ENCODE results near the gene STXBP1.

The STXBP1 gene

DNA sequence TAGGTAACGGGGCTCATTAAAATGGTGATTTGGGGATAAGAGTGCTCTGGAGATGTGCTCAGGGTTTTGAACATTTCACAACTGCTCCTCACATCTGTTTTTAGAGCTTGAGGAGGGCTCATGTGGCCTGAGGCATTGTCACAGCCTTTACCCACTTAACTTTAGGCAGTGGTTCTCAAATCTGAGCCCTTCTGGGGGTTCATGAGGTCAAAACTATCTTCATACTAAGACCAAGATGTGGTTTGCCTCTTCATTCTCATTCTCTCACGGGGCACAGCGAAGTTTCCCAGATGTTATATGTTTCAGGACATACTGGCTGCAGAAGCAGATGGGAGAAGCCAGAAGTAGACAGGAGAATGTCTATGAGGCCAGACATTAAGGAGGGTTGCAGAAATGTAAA is 38.4 kb downstream of the STXBP1 start:
- no peaks in the 10 kb centered on the region for H3F3A ChIP-seq (ENCODE audit: insufficient read depth)
- H3K9me2 ChIP-seq (replicated peaks; ENCODE audit: insufficient read depth, low read length) = no peaks in the 10 kb centered on the region
- no peaks in the 10 kb centered on the region for H3K36me3 ChIP-seq (ENCODE audit: low read length)
- H3K79me2 ChIP-seq (ENCODE audit: insufficient read depth, low read length) = no peaks in the 10 kb centered on the region
- no peaks in the 10 kb centered on the region for H3K9me3 ChIP-seq (ENCODE audit: insufficient read depth, low read length)
- H3K27ac ChIP-seq (ENCODE audit: low read depth, low read length) = no peak overlapping the region
- no peak overlapping the region for H3K4me3 ChIP-seq (ENCODE audit: insufficient read depth, low read length, poor library complexity, severe bottlenecking)
- H2AFZ ChIP-seq (ENCODE audit: low read depth, low read length, severe bottlenecking) = no peak overlapping the region
- H4K20me1 ChIP-seq (ENCODE audit: low read depth, low read length) = no peaks in the 10 kb centered on the region
- H3K4me2 ChIP-seq (ENCODE audit: low read depth, low read length, poor library complexity, severe bottlenecking) = no peak overlapping the region
- TF ChIP-seq, protein P1, sequence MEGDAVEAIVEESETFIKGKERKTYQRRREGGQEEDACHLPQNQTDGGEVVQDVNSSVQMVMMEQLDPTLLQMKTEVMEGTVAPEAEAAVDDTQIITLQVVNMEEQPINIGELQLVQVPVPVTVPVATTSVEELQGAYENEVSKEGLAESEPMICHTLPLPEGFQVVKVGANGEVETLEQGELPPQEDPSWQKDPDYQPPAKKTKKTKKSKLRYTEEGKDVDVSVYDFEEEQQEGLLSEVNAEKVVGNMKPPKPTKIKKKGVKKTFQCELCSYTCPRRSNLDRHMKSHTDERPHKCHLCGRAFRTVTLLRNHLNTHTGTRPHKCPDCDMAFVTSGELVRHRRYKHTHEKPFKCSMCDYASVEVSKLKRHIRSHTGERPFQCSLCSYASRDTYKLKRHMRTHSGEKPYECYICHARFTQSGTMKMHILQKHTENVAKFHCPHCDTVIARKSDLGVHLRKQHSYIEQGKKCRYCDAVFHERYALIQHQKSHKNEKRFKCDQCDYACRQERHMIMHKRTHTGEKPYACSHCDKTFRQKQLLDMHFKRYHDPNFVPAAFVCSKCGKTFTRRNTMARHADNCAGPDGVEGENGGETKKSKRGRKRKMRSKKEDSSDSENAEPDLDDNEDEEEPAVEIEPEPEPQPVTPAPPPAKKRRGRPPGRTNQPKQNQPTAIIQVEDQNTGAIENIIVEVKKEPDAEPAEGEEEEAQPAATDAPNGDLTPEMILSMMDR (IDR thresholded peaks at IDR 0.05; ENCODE audit: insufficient read depth, low read length, poor library complexity, severe bottlenecking) = no peak
- no peak for TF ChIP-seq EZH2phosphoT487 (conservative IDR thresholded peaks at IDR 0.05; ENCODE audit: low read length)
- H3K27me3 ChIP-seq (ENCODE audit: low read length) = no peaks in the 10 kb centered on the region; the same call in 1 of the 2 replicates
- H3K9ac ChIP-seq (ENCODE audit: low read length) = no peak overlapping the region

DNA sequence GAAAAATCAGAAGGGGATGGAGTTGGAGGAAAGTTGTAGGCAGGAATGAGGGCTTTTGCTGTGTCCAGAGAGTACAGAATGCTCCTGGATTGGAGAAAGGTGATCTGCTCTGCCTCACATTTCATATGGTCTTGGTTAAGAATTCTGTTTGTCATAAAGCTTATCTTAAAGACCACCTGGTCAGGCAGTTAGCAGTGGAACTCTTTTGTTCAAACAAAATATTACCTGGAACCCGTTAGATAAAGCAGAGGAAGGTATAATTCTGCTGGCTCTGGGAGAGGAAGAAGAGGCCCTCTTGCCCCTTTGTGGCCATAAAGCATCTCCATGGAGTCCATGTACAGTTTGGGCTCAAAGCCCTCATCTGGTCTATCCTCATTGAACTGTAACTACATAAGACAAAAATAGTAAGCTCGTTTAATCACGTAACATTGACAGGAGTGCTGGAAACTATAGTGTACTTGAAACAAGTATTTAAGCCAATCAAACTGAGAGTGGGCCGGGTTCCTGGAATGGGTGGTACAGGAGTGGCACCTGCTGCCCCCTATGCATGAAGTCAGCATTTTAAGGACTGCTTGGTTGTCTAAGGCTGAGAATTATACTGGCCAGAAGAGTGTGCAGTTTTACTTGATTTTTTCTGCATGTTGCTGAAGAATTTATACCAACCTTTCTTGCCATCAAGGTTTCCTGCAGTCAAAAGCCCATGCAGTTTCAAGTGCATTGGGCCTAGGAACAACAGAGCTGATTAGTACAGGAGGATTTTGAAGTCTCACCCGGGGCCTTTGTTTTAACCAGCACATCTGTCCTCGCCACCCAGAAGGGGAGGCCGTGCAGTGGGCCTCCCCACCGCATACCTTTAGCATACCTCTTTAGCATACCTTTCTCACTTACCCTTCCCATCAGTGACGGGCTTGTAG is 39.9 kb downstream of the STXBP1 start:
- Histone ChIP-seq H3K4me2 (ENCODE audit: low read depth, low read length, poor library complexity, severe bottlenecking) (no peak overlapping the region), H3K79me2 (ENCODE audit: insufficient read depth, low read length) (no peaks in the 10 kb centered on the region), H3K27ac (ENCODE audit: low read depth, low read length) (no peak overlapping the region), H3F3A (ENCODE audit: insufficient read depth) (no peaks in the 10 kb centered on the region), H3K4me3 (ENCODE audit: insufficient read depth, low read length, poor library complexity, severe bottlenecking) (no peak overlapping the region), H3K9ac (ENCODE audit: low read length) (no peak overlapping the region), H3K27me3 (ENCODE audit: low read length) (no peaks in the 10 kb centered on the region), H2AFZ (ENCODE audit: low read depth, low read length, severe bottlenecking) (no peak overlapping the region), H3K9me2 (replicated peaks; ENCODE audit: insufficient read depth, low read length) (no peaks in the 10 kb centered on the region), H3K9me3 (ENCODE audit: insufficient read depth, low read length) (no peaks in the 10 kb centered on the region), H4K20me1 (ENCODE audit: low read depth, low read length) (no peaks in the 10 kb centered on the region), H3K36me3 (ENCODE audit: low read length) (no peaks in the 10 kb centered on the region)
- no peak for TF ChIP-seq EZH2phosphoT487 (conservative IDR thresholded peaks at IDR 0.05; ENCODE audit: low read length)
- TF ChIP-seq, protein P1 (IDR thresholded peaks at IDR 0.05; ENCODE audit: insufficient read depth, low read length, poor library complexity, severe bottlenecking) = no peak

DNA sequence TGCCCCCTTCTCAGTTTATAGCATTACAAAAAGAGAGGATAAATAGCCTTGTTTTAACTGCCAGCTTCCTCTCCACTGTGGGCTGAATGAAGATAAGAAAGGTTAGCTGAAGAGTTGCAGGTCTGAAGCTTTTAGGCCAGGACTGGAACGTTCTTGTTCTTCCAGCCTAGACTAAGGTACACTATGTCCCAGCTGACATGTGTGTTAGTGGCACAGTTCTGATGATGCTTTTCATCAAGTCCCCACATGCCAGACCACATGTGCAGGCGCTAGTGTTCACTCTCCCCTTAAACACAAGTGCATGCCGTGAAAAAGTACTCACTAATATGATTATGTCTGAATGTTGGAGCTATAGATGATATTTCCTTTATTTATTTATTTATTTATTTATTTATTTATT is 40.7 kb downstream of the STXBP1 start:
- Histone ChIP-seq H3K27me3 (ENCODE audit: low read length) (no peaks in the 10 kb centered on the region), H3K4me2 (ENCODE audit: low read depth, low read length, poor library complexity, severe bottlenecking) (no peak overlapping the region), H3K79me2 (ENCODE audit: insufficient read depth, low read length) (no peaks in the 10 kb centered on the region), H3K9ac (ENCODE audit: low read length) (no peak overlapping the region), H2AFZ (ENCODE audit: low read depth, low read length, severe bottlenecking) (no peak overlapping the region), H3F3A (ENCODE audit: insufficient read depth) (no peaks in the 10 kb centered on the region), H3K9me3 (ENCODE audit: insufficient read depth, low read length) (no peaks in the 10 kb centered on the region), H3K36me3 (ENCODE audit: low read length) (no peaks in the 10 kb centered on the region), H3K4me3 (ENCODE audit: insufficient read depth, low read length, poor library complexity, severe bottlenecking) (no peak overlapping the region), H3K27ac (ENCODE audit: low read depth, low read length) (no peak overlapping the region), H4K20me1 (ENCODE audit: low read depth, low read length) (no peaks in the 10 kb centered on the region), H3K9me2 (replicated peaks; ENCODE audit: insufficient read depth, low read length) (no peaks in the 10 kb centered on the region)
- TF ChIP-seq, protein P1 (IDR thresholded peaks at IDR 0.05; ENCODE audit: insufficient read depth, low read length, poor library complexity, severe bottlenecking) = no peak
- no peak for TF ChIP-seq EZH2phosphoT487 (conservative IDR thresholded peaks at IDR 0.05; ENCODE audit: low read length)
